Hepatocyte (in vitro differentiated cells): Measurements from ENCODE around the gene CHRD. TPM values are rescaled to one million over a fixed set of nuclear protein-coding genes. Genes with fewer than 3 reads are reported as not detected.
"Not testable (repeated sequence)": the region's sequence is repeated elsewhere in the genome, so short reads cannot be mapped to it uniquely, and the experiment has no call there.

Experiments used
- DNase-seq: peaks from one replicate; pipeline ENCODE4 v3.0.0-alpha.2; 2016; ENCODE audit warnings: low spot score
- H2AFZ ChIP-seq: fragments of 200-600 bp; sonication (generic); 2 replicates; pipeline ENCODE4 v1.6.0; 2016; ENCODE audit warnings: antibody characterized with exemption, mild to moderate bottlenecking
- H3K27ac ChIP-seq: fragments of 200-600 bp; sonication (generic); 2 replicates; pipeline ENCODE4 v1.5.1; 2016; ENCODE audit warnings: mild to moderate bottlenecking
- H3K27me3 ChIP-seq: fragments of 200-600 bp; sonication (generic); 2 replicates; pipeline ENCODE4 v1.6.1; 2016
- H3K36me3 ChIP-seq: fragments of 200-600 bp; sonication (generic); replicated peaks from 2 replicates; pipeline ENCODE4 v1.5.1; 2016; ENCODE audit warnings: low read depth; ENCODE audit not compliant: insufficient read depth
- H3K4me1 ChIP-seq: fragments of 200-600 bp; sonication (generic); 2 replicates; pipeline ENCODE4 v1.5.1; 2016; ENCODE audit warnings: mild to moderate bottlenecking, moderate library complexity; ENCODE audit not compliant: insufficient read depth
- H3K4me2 ChIP-seq: fragments of 200-600 bp; sonication (generic); 2 replicates; pipeline ENCODE4 v1.6.0; 2016
- H3K4me3 ChIP-seq: fragments of 200-600 bp; sonication (generic); 2 replicates; pipeline ENCODE4 v1.5.1; 2016; ENCODE audit warnings: mild to moderate bottlenecking
- H3K79me2 ChIP-seq: fragments of 200-600 bp; sonication (generic); 2 replicates; pipeline ENCODE4 v1.6.0; 2017; ENCODE audit warnings: mild to moderate bottlenecking
- H3K9me2 ChIP-seq: fragments of 200-600 bp; sonication (generic); replicated peaks from 2 replicates; pipeline ENCODE4 v1.6.0; 2017; ENCODE audit warnings: mild to moderate bottlenecking; ENCODE audit not compliant: insufficient read depth
- H3K9me3 ChIP-seq: fragments of 200-600 bp; sonication (generic); 2 replicates; pipeline ENCODE4 v1.5.1; 2016; ENCODE audit warnings: low read depth, mild to moderate bottlenecking
- H4K20me1 ChIP-seq: fragments of 200-600 bp; sonication (generic); 2 replicates; pipeline ENCODE4 v1.6.0; 2016; ENCODE audit warnings: mild to moderate bottlenecking; ENCODE audit not compliant: insufficient read depth, poor library complexity, severe bottlenecking
- CTCF ChIP-seq: fragments of 200-600 bp; sonication (generic); IDR thresholded peaks from 2 replicates; pipeline ENCODE4 v1.5.1; 2016; ENCODE audit warnings: antibody characterized with exemption, mild to moderate bottlenecking; ENCODE audit not compliant: poor library complexity
- EZH2 ChIP-seq: fragments of 200-600 bp; sonication (generic); IDR thresholded peaks from 2 replicates; pipeline ENCODE4 v1.6.1; 2016; ENCODE audit warnings: antibody characterized with exemption, mild to moderate bottlenecking, borderline replicate concordance
- EZH2phosphoT487 ChIP-seq: fragments of 200-600 bp; sonication (generic); IDR thresholded peaks from one replicate; pipeline ENCODE4 v1.6.1; 2018; ENCODE audit warnings: antibody characterized with exemption, mild to moderate bottlenecking, low read depth, moderate library complexity; ENCODE audit not compliant: unreplicated experiment, severe bottlenecking
- WGBS: methylation state at CpG from one replicate; pipeline ENCODE4 v1.1.6; 2016; ENCODE audit warnings: low lambda C conversion rate; ENCODE audit errors: missing lambda C conversion rate; 5-methylcytosine and 5-hydroxymethylcytosine counted together
- polyA plus RNA-seq: library from polyadenylated mRNA; unstranded; fragments of >200 nt; fragmentation: Nextera tagmentation; extraction: Ambion mirVana; gene quantifications from 2 replicates; pipeline ENCODE4 v1.2.1, GENCODE V29; 2016
- total RNA-seq: library from RNA; depleted of rRNA; stranded (reverse); fragments of >200 nt; gene quantifications from 2 replicates; pipeline ENCODE4 v1.2.3, GENCODE V29; 2014

CHRD gene
- total and polyA plus RNA-seq, 2 experiments from 2014 or later = 13.6 to 16.1 TPM

GRCh38 chr3:184337981-184338380 lies 41.9 kb upstream of the CHRD start:
- peaks cover 16% of the 10 kb centered on the region for H4K20me1 ChIP-seq
- no peak overlapping the region for H3K4me3 ChIP-seq
- H3K27me3 ChIP-seq = no peaks in the 10 kb centered on the region
- H2AFZ ChIP-seq = no peak overlapping the region
- no peaks in the 10 kb centered on the region for H3K36me3 ChIP-seq
- H3K79me2 ChIP-seq = peaks cover 37% of the 10 kb centered on the region
- H3K4me2 ChIP-seq = peak overlapping the region; percentile 53
- no peak for DNase-seq
- 94% methylated on average over 7 of the region's 7 CpGs for WGBS
- peak overlapping the region; percentile 100 for H3K27ac ChIP-seq
- H3K4me1 ChIP-seq = peaks cover 16% of the 10 kb centered on the region
- TF ChIP-seq EZH2phosphoT487 = no peak
- no peak for TF ChIP-seq CTCF
- no peak for TF ChIP-seq EZH2
- H3K9me3 ChIP-seq = no peaks in the 10 kb centered on the region
- H3K9me2 ChIP-seq = no peaks in the 10 kb centered on the region

GRCh38 chr3:184338511-184338945 lies 41.3 kb upstream of the CHRD start:
- TF ChIP-seq CTCF = no peak
- no peak for TF ChIP-seq EZH2phosphoT487
- TF ChIP-seq EZH2 = no peak
- Histone ChIP-seq H3K27ac (peak overlapping the region; percentile 100), H3K79me2 (peaks cover 37% of the 10 kb centered on the region), H3K4me1 (peaks cover 16% of the 10 kb centered on the region), H3K9me2 (no peaks in the 10 kb centered on the region), H3K9me3 (no peaks in the 10 kb centered on the region), H3K27me3 (no peaks in the 10 kb centered on the region), H2AFZ (no peak overlapping the region), H4K20me1 (peaks cover 14% of the 10 kb centered on the region), H3K4me2 (peak overlapping the region; percentile 53), H3K36me3 (no peaks in the 10 kb centered on the region), H3K4me3 (no peak overlapping the region)
- WGBS = 28% methylated on average over 27 of the region's 37 CpGs
- peak; percentile 85 for DNase-seq

- WGBS = 72% methylated on average over 8 of the region's 8 CpGs
- peak overlapping the region; percentile 10 for H3K27ac ChIP-seq
- no peaks in the 10 kb centered on the region for H3K27me3 ChIP-seq
- H3K9me3 ChIP-seq = no peaks in the 10 kb centered on the region
- peaks cover 10% of the 10 kb centered on the region for H4K20me1 ChIP-seq
- no peak for DNase-seq
- H3K4me3 ChIP-seq = no peak overlapping the region
- H3K4me1 ChIP-seq = peaks cover 16% of the 10 kb centered on the region
- no peaks in the 10 kb centered on the region for H3K9me2 ChIP-seq
- H3K36me3 ChIP-seq = no peaks in the 10 kb centered on the region
- peaks cover 37% of the 10 kb centered on the region for H3K79me2 ChIP-seq
- peak overlapping the region; percentile 53 for H3K4me2 ChIP-seq
- TF ChIP-seq EZH2phosphoT487 (no peak), CTCF (no peak), EZH2 (no peak)
- no peak overlapping the region for H2AFZ ChIP-seq
These were observed 40.9 kb upstream of the CHRD start for GRCh38 chr3:184339001-184339400.

- H3K9me2 ChIP-seq, H3K4me3 ChIP-seq, H3K9me3 ChIP-seq, H3K27ac ChIP-seq, H4K20me1 ChIP-seq, H3K27me3 ChIP-seq, H3K4me2 ChIP-seq, H3K36me3 ChIP-seq, DNase-seq, H2AFZ ChIP-seq: not testable (repeated sequence)
- Histone ChIP-seq H3K79me2 (peaks cover 37% of the 10 kb centered on the region), H3K4me1 (peaks cover 16% of the 10 kb centered on the region)
- 95% methylated on average over 19 of the region's 19 CpGs for WGBS
These were observed 40.3 kb upstream of the CHRD start for GRCh38 chr3:184339451-184340135.
